IMR-90 (cell line): ENCODE results near the gene TMEM240. TPM values are rescaled to one million over a fixed set of nuclear protein-coding genes. Genes with fewer than 3 reads are reported as not detected.
"Not testable (repeated sequence)": the region's sequence is repeated elsewhere in the genome, so short reads cannot be mapped to it uniquely, and the experiment has no call there.

Experiments used
- ATAC-seq: fragments of 200-7000 bp; cut with Tn5 transposase; 2 replicates; pipeline ENCODE4 v1.9.1; 2020; ENCODE audit warnings: low read depth, mild to moderate bottlenecking, moderate library complexity
- BruUV-seq: library from RNA; stranded (reverse); fragments of 400-500 nt; replicated peaks from 2 replicates; lab custom pipeline; 2021; lab: Mats Ljungman, UMichigan
- CTCF ChIA-PET: fragments of 300-600 bp; formaldehyde crosslinking; extraction: SDS; loops from one replicate; lab custom pipeline; 2021; ENCODE audit warnings: antibody characterized with exemption; lab: Yijun Ruan, JAX
- POLR2A ChIA-PET: fragments of 300-600 bp; sonication (Branson Sonifier 250); formaldehyde crosslinking; loops from one replicate; lab custom pipeline; 2022; ENCODE audit warnings: antibody characterized with exemption; ENCODE audit not compliant: unreplicated experiment; lab: Charles Lee
- DNase-seq: peaks from one replicate; pipeline ENCODE4 v3.0.0; 2013
- H2AFZ ChIP-seq: replicated peaks from 2 replicates; pipeline ENCODE3; 2013; ENCODE audit warnings: low read length, mild to moderate bottlenecking; ENCODE audit not compliant: poor library complexity
- H2AK5ac ChIP-seq: 2 replicates; pipeline ENCODE4 v1.6.1; 2013; ENCODE audit warnings: low read depth, low read length, inconsistent platforms
- H2AK9ac ChIP-seq: replicated peaks from 2 replicates; pipeline ENCODE3; 2013; ENCODE audit warnings: mild to moderate bottlenecking, low read depth, low read length, moderate library complexity; ENCODE audit not compliant: poor library complexity
- H2BK120ac ChIP-seq: 2 replicates; pipeline ENCODE4 v1.6.1; 2013; ENCODE audit warnings: low read depth, low read length, inconsistent platforms
- H2BK15ac ChIP-seq: 3 replicates; pipeline ENCODE4 v1.6.1; 2013; ENCODE audit warnings: low read depth, low read length, inconsistent platforms
- H2BK20ac ChIP-seq: 2 replicates; pipeline ENCODE4 v1.6.1; 2013; ENCODE audit warnings: low read depth, mild to moderate bottlenecking, inconsistent platforms, low read length, moderate library complexity
- H2BK5ac ChIP-seq: 2 replicates; pipeline ENCODE4 v1.6.1; 2013; ENCODE audit warnings: mild to moderate bottlenecking, low read depth, low read length, inconsistent platforms; ENCODE audit not compliant: poor library complexity, severe bottlenecking
- H3K14ac ChIP-seq: replicated peaks from 2 replicates; pipeline ENCODE4 v1.6.1; 2013; ENCODE audit warnings: low read depth, low read length, inconsistent platforms
- H3K18ac ChIP-seq: 2 replicates; pipeline ENCODE4 v1.6.1; 2013; ENCODE audit warnings: low read depth, low read length, control low read depth
- H3K23ac ChIP-seq: 2 replicates; pipeline ENCODE4 v1.6.1; 2013; ENCODE audit warnings: low read depth, low read length, inconsistent platforms
- H3K27ac ChIP-seq: 2 replicates; pipeline ENCODE4 v1.5.1; 2013; ENCODE audit warnings: mild to moderate bottlenecking, control low read depth, low read length; ENCODE audit not compliant: insufficient read depth
- H3K27me3 ChIP-seq: 2 replicates; pipeline ENCODE4 v1.6.1; 2013; ENCODE audit warnings: low read length; ENCODE audit not compliant: control insufficient read depth, insufficient read depth
- H3K36me3 ChIP-seq: 2 replicates; pipeline ENCODE4 v1.6.1; 2013; ENCODE audit warnings: low read length, mixed read lengths; ENCODE audit not compliant: control insufficient read depth, insufficient read depth
- H3K4ac ChIP-seq: 2 replicates; pipeline ENCODE4 v1.6.1; 2013; ENCODE audit warnings: low read depth, low read length, inconsistent platforms
- H3K4me1 ChIP-seq: 2 replicates; pipeline ENCODE4 v1.6.1; 2013; ENCODE audit warnings: low read length, mixed read lengths; ENCODE audit not compliant: control insufficient read depth, insufficient read depth
- H3K4me2 ChIP-seq: 2 replicates; pipeline ENCODE4 v1.6.1; 2013; ENCODE audit warnings: low read depth, mild to moderate bottlenecking, control low read depth, low read length, moderate library complexity
- H3K4me3 ChIP-seq: 2 replicates; pipeline ENCODE4 v1.5.1; 2013; ENCODE audit warnings: low read depth, mild to moderate bottlenecking, control low read depth, low read length, moderate library complexity; ENCODE audit not compliant: insufficient read depth
- H3K56ac ChIP-seq: 2 replicates; pipeline ENCODE4 v1.6.1; 2013; ENCODE audit warnings: low read length, inconsistent platforms; ENCODE audit not compliant: insufficient read depth; ENCODE audit errors: extremely low read depth
- H3K79me1 ChIP-seq, 2 experiments: 2 replicates each; pipeline ENCODE4 v1.6.1; 2013; ENCODE audit warnings: low read length in 2 of 2, inconsistent platforms in 1 of 2, low read depth in 1 of 2
- H3K9ac ChIP-seq: 2 replicates; pipeline ENCODE4 v1.6.1; 2013; ENCODE audit warnings: low read depth, low read length, control low read depth
- H3K9me1 ChIP-seq: 2 replicates; pipeline ENCODE4 v1.6.1; 2013; ENCODE audit warnings: low read length, inconsistent platforms; ENCODE audit not compliant: insufficient read depth
- H3K9me3 ChIP-seq: 2 replicates; pipeline ENCODE4 v1.6.1; 2013; ENCODE audit warnings: low read length; ENCODE audit not compliant: control insufficient read depth, insufficient read depth
- H4K20me1 ChIP-seq: 2 replicates; pipeline ENCODE4 v1.6.1; 2013; ENCODE audit warnings: low read length, inconsistent platforms; ENCODE audit not compliant: insufficient read depth
- H4K5ac ChIP-seq: 2 replicates; pipeline ENCODE4 v1.6.1; 2013; ENCODE audit warnings: mild to moderate bottlenecking, low read depth, low read length, control low read depth
- H4K8ac ChIP-seq, 2 experiments: 2 replicates each; pipeline ENCODE4 v1.6.1; 2013; ENCODE audit warnings: low read depth in 2 of 2, low read length in 2 of 2, control low read depth in 1 of 2, inconsistent platforms in 1 of 2
- H4K91ac ChIP-seq: 2 replicates; pipeline ENCODE4 v1.6.1; 2013; ENCODE audit warnings: low read depth, low read length, inconsistent platforms; ENCODE audit not compliant: insufficient read depth
- WGBS, 2 experiments: methylation state at CpG; one replicate each; pipeline versions ENCODE4 v1.1.5 to v1.1.7; 2013; ENCODE audit warnings: missing lambda C conversion rate in 2 of 2; ENCODE audit not compliant: insufficient read length in 1 of 2; ENCODE audit errors: extremely low coverage in 2 of 2; 5-methylcytosine and 5-hydroxymethylcytosine counted together
- dilution Hi-C: fragments of 300-500 bp; cut with HindIII; formaldehyde crosslinking; loops from one replicate; pipeline ENCODE4 v1.14.3; 2018; ENCODE audit warnings: low sequenced_read_pairs; ENCODE audit not compliant: unreplicated experiment
- in situ Hi-C: fragments of 300-500 bp; cut with MboI; formaldehyde crosslinking; loops from 3 replicates; pipeline ENCODE4 v1.14.3; 2019; ENCODE audit warnings: low sequenced_read_pairs, inconsistent platforms, mixed read lengths
- intact Hi-C: fragments of 100-400 bp; cut with micrococcal nuclease; formaldehyde crosslinking; loops from 2 replicates; pipeline ENCODE4 v1.10.0; 2022
- polyA plus RNA-seq, 3 experiments: library from polyadenylated mRNA; depleted of rRNA; stranded (reverse); fragments of >200 nt; gene quantifications; 2 replicates each; pipeline ENCODE4 v1.2.3, GENCODE V29; 2012; ENCODE audit warnings: low replicate concordance in 1 of 3
- total RNA-seq: library from RNA; depleted of rRNA; stranded (reverse); fragments of >200 nt; gene quantifications from 2 replicates; pipeline ENCODE4 v1.2.3, GENCODE V29; 2012

Gene TMEM240
- total and polyA plus RNA-seq, 2 of the 4 experiments (the other 2 are of a cell fraction), result 1.6 to 7.6 TPM

DNA sequence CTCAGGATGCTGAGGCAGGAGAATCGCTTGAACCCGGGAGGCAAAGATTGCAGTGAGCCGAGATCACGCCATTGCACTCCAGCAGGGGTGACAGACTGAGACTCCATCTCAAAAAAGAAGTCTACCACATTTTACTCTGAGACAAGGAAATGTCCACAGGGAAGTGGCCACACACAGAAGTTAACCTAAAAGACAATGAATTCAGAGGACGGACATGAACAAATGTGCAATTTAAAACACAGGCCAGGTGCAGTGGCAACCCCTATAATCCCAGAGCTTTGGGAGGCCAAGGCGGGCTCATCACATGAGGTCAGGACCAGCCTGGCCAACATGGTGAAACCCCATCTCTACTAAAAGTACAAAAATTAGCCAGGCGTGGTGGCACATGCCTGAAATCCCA is 17.3 kb upstream of the TMEM240 start:
- H4K20me1 ChIP-seq, result peaks cover 41% of the 10 kb centered on the region
- H3K36me3 ChIP-seq, result peaks cover 30% of the 10 kb centered on the region
- H3K9ac ChIP-seq, H4K5ac ChIP-seq, H4K91ac ChIP-seq, H3K9me3 ChIP-seq, H3K4me2 ChIP-seq, POLR2A ChIA-PET, H3K4ac ChIP-seq, H2BK20ac ChIP-seq, H3K27ac ChIP-seq, H2BK5ac ChIP-seq, H3K23ac ChIP-seq, H3K18ac ChIP-seq, CTCF ChIA-PET, H2AFZ ChIP-seq, H3K56ac ChIP-seq, dilution Hi-C loops, BruUV-seq, in situ Hi-C loops, intact Hi-C loops, H2AK5ac ChIP-seq, H3K4me1 ChIP-seq, H2AK9ac ChIP-seq, H3K14ac ChIP-seq, H2BK120ac ChIP-seq, H4K8ac ChIP-seq, H3K27me3 ChIP-seq, DNase-seq, H3K4me3 ChIP-seq, ATAC-seq, H2BK15ac ChIP-seq: not testable (repeated sequence)
- H3K9me1 ChIP-seq, result peaks cover 13% of the 10 kb centered on the region
- H3K79me1 ChIP-seq, result peaks cover 9 to 71% of the 10 kb centered on the region in 2 experiments
- WGBS, 2 experiments, result 93% methylated on average over 3 of the region's 7 CpGs; no CpG with 5 or more reads in 1 of the 2 experiments

DNA sequence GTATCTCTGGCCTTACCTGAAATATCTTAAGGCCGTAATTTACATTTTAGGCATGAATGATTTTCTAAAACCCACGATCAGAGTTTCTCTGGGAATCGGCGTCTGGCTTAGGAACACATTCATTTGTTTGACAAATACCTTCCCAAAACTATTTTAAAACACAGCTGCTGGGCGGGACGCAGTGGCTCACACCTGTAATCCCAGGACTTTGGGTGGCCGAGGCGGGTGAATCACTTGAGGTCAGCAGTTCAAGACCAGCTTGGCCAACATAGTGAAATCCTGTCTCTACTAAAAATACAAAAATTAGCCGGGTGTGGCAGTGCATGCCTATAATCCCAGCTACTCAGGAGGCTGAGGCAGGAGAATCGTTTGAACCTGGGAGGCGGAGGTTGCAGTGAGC is 16.5 kb upstream of the TMEM240 start:
- H4K20me1 ChIP-seq, result peaks cover 41% of the 10 kb centered on the region
- H3K27ac ChIP-seq, dilution Hi-C loops, H3K9me3 ChIP-seq, H3K18ac ChIP-seq, H2BK120ac ChIP-seq, H4K5ac ChIP-seq, H4K91ac ChIP-seq, CTCF ChIA-PET, H4K8ac ChIP-seq, H3K4me2 ChIP-seq, H2BK5ac ChIP-seq, H2BK15ac ChIP-seq, H3K9ac ChIP-seq, H3K56ac ChIP-seq, H3K4me1 ChIP-seq, H3K4ac ChIP-seq, intact Hi-C loops, H3K27me3 ChIP-seq, H3K14ac ChIP-seq, H2AFZ ChIP-seq, in situ Hi-C loops, H2AK5ac ChIP-seq, BruUV-seq, H2AK9ac ChIP-seq, H3K4me3 ChIP-seq, H3K23ac ChIP-seq, H2BK20ac ChIP-seq, ATAC-seq, DNase-seq: not testable (repeated sequence)
- H3K79me1 ChIP-seq, result peaks cover 8 to 71% of the 10 kb centered on the region in 2 experiments
- H3K9me1 ChIP-seq, result peaks cover 13% of the 10 kb centered on the region
- POLR2A ChIA-PET, result interaction anchor here (0.7 kb wide), 1 partner anchor 10 kb away, joined by 3 read pairs; no protein-coding TSS in a partner anchor
- H3K36me3 ChIP-seq, result peaks cover 25% of the 10 kb centered on the region
- no CpG with 5 or more reads among the region's 11 CpGs for WGBS, 2 experiments
